GM18909 (cell line): ENCODE results near the gene ABHD18.
A peak's percentile ranks its signal among the peaks of the same experiment; 100 is the strongest.
"Not testable (repeated sequence)": the region's sequence is repeated elsewhere in the genome, so short reads cannot be mapped to it uniquely, and the experiment has no call there.

ENCODE experiments used
- ATAC-seq: cut with Tn5 transposase; IDR thresholded peaks from one replicate; pipeline ENCODE4 v1.9.1; 2021; ENCODE audit warnings: mild to moderate bottlenecking; ENCODE audit not compliant: unreplicated experiment, poor library complexity

Gene ABHD18

DNA sequence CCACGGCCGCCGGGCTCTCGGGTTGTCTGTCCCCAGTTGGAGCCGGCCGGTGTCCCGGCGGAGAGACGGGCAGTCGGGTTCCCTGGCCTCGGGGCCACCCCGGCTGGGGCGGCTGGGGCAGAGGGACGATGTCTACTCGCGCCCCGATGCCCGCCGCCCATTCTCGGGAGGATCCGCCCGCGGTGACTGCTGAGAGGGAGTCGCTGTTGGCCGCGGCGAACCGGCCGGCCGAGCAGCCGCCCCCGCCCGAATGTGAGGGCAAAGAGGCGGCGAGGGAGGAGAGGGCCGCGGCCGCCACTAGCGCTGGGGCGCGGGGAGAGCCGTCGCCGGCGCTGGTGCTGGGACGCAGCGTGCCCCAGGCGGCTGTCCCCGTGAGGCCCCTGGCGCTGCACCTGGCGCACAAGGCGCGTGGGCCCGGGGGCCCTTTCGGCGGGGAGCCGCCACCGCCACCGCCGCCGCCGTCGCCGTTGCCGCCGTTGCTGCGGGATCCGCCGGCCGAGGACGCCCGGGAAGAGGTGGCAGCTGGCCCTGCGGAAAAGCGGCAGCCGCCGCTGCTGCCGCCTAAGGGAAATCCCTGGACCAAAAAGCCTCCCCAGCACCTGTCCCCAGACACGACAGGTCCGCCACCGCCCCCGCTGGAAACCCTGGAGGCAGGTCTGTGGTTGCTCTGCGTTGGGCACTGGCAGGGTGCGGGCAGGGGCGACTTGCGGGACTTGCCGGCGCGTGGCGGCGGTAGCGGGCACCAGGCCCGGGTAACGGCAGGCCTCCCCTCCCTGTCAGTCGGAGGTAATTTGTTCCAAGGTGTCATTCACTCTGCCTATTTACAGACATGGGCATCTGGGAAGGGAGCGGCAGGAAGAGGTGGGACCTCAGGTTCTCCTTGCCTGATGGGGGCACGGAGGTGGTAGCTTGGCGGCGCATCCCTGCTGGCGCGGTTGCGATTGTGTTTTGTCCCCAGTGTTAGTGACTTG is 96.6 kb downstream of the ABHD18 start:
- peak; percentile 47 for ATAC-seq

DNA sequence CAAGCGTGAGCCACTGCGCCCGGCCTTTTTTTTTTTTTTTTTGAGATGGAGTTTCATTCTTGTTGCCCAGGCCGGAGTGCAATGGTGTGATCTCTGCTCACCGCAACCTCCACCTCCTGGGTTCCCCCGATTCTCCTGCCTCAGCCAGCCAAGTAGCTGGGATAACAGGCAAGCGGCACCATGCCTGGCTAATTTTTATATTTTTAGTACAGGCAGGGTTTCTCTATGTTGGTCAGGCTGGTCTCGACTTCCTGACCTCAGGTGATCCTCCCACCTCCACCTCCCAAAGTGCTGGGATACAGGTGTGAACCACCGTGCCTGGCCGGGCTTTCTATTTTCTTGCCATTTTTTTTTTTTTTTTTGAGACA is 101.2 kb downstream of the ABHD18 start:
- not testable (repeated sequence) for ATAC-seq

DNA sequence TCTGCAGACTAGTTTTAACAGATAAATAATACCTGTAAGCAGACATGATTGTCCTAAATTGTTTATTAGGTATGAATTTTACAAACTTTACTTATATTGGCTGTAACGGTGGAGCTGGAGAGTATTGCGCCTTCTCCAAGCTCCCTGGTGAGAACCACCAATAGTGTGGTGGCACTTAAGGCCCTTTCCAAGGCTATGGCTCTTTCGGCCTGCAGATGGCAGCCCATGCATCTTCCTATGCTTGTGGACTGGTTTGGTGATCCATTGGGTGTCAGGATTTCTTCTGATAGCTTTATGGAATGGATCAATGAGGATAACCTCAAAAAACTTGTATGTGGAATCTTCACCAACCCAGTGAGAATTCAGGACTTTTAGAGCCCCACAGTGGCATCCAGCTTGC is 103.7 kb downstream of the ABHD18 start:
- peak; percentile 54 for ATAC-seq

DNA sequence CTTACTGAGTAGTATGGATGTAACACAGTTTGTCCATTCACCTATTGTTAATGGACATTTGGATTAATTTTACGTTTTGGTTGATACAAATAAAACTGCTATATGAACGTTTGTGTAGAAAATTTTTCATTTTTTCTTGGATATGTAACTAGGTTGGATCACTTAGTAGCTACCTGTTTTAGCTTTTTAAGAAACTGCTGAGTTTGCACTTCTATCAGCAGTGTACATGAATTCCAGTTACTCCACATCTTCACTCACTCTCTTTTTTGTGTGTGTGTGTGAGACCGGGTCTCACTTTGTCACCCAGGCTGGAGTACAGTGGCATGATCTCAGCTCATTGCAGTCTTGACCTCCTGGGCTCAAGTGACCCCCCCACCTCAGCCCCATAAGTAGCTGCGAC is 111.3 kb downstream of the ABHD18 start:
- ATAC-seq = no peak
